Keratinocyte (primary cell): Measurements from ENCODE around the gene GPRC6A.

Experiments
- EZH2 ChIP-seq: IDR thresholded peaks from one replicate; pipeline ENCODE4 v1.6.1; 2012; ENCODE audit warnings: inconsistent platforms, mild to moderate bottlenecking, low read length, moderate library complexity
- TF ChIP-seq, protein P1 (sequence below), 3 experiments: IDR thresholded peaks in 1 of 3; conservative IDR thresholded peaks in 1 of 3; optimal IDR thresholded peaks in 1 of 3; 2 replicates in 2 of 3; 3 replicates in 1 of 3; pipeline versions ENCODE3 to v1.5.1; 2011; ENCODE audit warnings: low read length in 3 of 3, mild to moderate bottlenecking in 3 of 3, moderate library complexity in 2 of 3, control low read depth in 1 of 3, inconsistent platforms in 1 of 3; ENCODE audit not compliant: insufficient read depth in 2 of 3; ENCODE audit errors: extremely low read depth in 1 of 3

DNA sequence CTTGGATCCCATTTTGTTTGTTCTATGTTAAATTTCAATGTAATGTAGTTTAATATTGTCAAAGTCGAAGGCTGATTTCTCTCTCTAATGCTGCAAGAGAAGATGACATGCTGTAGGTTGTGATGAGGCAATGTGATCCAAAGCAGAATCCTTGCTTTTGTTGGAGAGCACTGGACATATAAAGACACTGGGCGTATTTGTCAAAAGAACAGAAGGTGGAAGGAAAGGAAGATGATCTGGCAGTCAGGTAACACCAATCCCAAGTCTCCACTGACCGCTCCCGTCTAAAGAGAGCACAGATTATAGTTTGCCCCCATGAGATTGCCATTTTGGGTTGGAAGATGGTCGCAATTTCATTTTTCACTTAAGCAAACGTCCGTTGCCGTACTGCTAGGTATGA lies 47.2 kb upstream of the GPRC6A start:
- TF ChIP-seq, protein P1, sequence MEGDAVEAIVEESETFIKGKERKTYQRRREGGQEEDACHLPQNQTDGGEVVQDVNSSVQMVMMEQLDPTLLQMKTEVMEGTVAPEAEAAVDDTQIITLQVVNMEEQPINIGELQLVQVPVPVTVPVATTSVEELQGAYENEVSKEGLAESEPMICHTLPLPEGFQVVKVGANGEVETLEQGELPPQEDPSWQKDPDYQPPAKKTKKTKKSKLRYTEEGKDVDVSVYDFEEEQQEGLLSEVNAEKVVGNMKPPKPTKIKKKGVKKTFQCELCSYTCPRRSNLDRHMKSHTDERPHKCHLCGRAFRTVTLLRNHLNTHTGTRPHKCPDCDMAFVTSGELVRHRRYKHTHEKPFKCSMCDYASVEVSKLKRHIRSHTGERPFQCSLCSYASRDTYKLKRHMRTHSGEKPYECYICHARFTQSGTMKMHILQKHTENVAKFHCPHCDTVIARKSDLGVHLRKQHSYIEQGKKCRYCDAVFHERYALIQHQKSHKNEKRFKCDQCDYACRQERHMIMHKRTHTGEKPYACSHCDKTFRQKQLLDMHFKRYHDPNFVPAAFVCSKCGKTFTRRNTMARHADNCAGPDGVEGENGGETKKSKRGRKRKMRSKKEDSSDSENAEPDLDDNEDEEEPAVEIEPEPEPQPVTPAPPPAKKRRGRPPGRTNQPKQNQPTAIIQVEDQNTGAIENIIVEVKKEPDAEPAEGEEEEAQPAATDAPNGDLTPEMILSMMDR (optimal IDR thresholded peaks at IDR 0.05 in 1 of 3, IDR thresholded peaks at IDR 0.05 in 1 of 3, conservative IDR thresholded peaks at IDR 0.05 in 1 of 3; ENCODE audit: extremely low read depth in 1 of 3, insufficient read depth in 2 of 3, low read length in 3 of 3), result no peak
- TF ChIP-seq EZH2, result no peak
